Measurements from ENCODE around the gene COMMD1.
"Not testable (repeated sequence)": the region's sequence is repeated elsewhere in the genome, so short reads cannot be mapped to it uniquely, and the experiment has no call there.

The COMMD1 gene

DNA sequence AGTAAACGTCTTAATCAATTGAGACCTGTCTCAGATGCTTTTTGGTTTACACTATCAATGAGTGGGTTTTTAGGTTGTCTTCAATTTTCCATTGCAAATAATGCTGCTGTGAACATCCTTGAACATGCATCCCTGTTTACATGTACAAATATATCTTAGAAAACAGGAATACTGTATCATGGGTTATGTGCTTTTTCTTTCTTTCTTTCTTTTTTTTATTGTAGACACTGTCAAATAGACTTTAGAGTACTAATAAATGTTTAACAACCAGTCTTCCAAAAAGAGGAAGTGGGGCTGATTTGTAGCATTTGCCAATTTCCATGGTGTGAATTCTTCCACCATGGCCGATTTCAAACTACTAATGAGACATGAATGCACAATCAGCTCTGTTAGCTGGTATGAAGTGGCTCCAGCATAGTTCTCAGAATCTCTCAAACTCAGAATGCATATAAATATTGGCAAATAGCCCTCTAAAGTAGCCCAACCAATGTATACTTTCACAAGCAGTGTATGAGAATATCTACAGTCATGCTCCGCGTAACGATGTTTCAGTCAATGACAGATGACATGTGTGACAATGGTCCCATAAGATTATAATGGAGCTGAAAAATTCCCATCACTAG, 240.1 kb downstream of the COMMD1 start:
- peaks cover 6% of the 10 kb centered on the region; the same call in 1 of the 2 replicates for H3K4me1 ChIP-seq (ENCODE audit: control insufficient read depth, insufficient read depth, low read length)
- no peak overlapping the region for H3K4me3 ChIP-seq (ENCODE audit: low read depth, low read length)
- H3K9ac ChIP-seq (ENCODE audit: low read length) = no peak overlapping the region
- H3K36me3 ChIP-seq (ENCODE audit: control insufficient read depth, insufficient read depth, low read length) = no peaks in the 10 kb centered on the region
- H3K27ac ChIP-seq (ENCODE audit: low read depth, low read length) = no peak overlapping the region
- no peaks in the 10 kb centered on the region for H3K9me3 ChIP-seq (ENCODE audit: control insufficient read depth, insufficient read depth, low read depth, low read length)
- H3K27me3 ChIP-seq (ENCODE audit: control insufficient read depth, insufficient read depth, low read length) = no peaks in the 10 kb centered on the region

DNA sequence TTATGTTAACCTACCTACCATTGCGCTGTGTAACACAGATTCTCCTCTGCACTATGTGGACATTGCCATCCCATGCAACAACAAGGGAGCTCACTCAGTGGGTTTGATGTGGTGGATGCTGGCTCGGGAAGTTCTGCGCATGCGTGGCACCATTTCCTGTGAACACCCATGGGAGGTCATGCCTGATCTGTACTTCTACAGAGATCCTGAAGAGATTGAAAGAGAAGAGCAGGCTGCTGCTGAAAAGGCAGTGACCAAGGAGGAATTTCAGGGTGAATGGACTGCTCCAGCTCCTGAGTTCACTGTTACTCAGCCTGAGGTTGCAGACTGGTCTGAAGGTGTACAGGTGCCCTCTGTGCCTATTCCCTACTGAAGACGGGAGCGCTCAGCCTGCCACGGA, 241.3 kb downstream of the COMMD1 start:
- H3K27ac ChIP-seq (ENCODE audit: low read depth, low read length); H3K36me3 ChIP-seq (ENCODE audit: control insufficient read depth, insufficient read depth, low read length); H3K9ac ChIP-seq (ENCODE audit: low read length); H3K27me3 ChIP-seq (ENCODE audit: control insufficient read depth, insufficient read depth, low read length); H3K4me3 ChIP-seq (ENCODE audit: low read depth, low read length); H3K9me3 ChIP-seq (ENCODE audit: control insufficient read depth, insufficient read depth, low read depth, low read length): not testable (repeated sequence)
- H3K4me1 ChIP-seq (ENCODE audit: control insufficient read depth, insufficient read depth, low read length) = peaks cover 16% of the 10 kb centered on the region; the same call in 1 of the 2 replicates

DNA sequence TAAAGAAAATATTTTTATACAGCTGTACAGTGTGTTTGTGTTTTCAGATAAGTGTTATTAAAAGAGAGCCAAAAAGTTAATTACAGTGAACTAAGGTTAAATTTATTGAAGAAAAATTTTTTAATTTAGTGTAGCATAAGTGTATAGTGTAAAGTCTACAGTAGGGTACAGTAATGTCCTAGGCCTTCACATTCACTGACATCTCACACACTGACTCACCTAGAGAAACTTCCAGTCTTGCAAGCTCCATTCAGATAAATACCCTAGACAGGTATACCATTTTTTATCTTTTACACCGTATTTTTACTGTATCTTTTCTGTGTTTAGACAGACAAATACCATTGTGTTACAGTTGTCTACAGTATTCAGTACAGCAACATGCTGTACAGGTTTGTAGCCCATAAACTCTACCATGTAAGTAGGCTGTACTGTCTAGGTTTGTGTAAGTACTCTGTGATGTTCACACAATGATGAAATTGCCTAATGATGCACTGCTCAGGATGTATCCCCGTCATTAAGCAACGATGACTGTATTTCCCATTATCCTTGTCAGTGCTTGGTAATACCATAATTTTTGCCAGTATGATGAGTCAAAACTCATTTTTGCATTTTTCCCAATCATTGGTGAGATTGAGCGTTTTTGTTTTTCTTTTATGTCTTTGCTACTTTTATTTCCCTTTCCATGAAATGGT, 242.3 kb downstream of the COMMD1 start:
- H3K4me3 ChIP-seq (ENCODE audit: low read depth, low read length) = no peak overlapping the region
- H3K9ac ChIP-seq (ENCODE audit: low read length) = no peak overlapping the region
- H3K9me3 ChIP-seq (ENCODE audit: control insufficient read depth, insufficient read depth, low read depth, low read length) = no peaks in the 10 kb centered on the region
- no peaks in the 10 kb centered on the region for H3K36me3 ChIP-seq (ENCODE audit: control insufficient read depth, insufficient read depth, low read length)
- peaks cover 22% of the 10 kb centered on the region for H3K4me1 ChIP-seq (ENCODE audit: control insufficient read depth, insufficient read depth, low read length)
- no peak overlapping the region for H3K27ac ChIP-seq (ENCODE audit: low read depth, low read length)
- H3K27me3 ChIP-seq (ENCODE audit: control insufficient read depth, insufficient read depth, low read length) = no peaks in the 10 kb centered on the region

DNA sequence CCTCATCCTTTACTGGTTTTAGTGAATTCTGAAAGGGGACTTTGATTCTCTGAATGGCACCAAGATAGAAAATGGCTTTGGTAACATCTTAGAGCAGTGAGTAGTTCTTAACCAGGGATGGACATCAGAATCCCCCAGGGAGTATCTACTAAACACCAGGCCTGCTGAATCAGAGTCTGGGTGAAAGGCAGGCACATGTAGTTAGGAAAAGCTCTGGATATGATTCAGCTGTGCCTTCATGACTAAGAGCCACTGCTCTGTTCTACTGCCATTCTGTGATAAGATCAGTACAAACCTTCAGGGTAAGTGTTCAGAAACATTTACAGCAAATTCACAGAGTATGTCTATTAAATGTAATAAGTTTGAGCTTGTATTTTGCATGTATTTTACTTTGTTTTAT, 244.2 kb downstream of the COMMD1 start:
- Histone ChIP-seq H3K27me3 (ENCODE audit: control insufficient read depth, insufficient read depth, low read length) (no peaks in the 10 kb centered on the region), H3K9me3 (ENCODE audit: control insufficient read depth, insufficient read depth, low read depth, low read length) (no peaks in the 10 kb centered on the region), H3K4me3 (ENCODE audit: low read depth, low read length) (no peak overlapping the region), H3K9ac (ENCODE audit: low read length) (no peak overlapping the region), H3K36me3 (ENCODE audit: control insufficient read depth, insufficient read depth, low read length) (no peaks in the 10 kb centered on the region), H3K27ac (ENCODE audit: low read depth, low read length) (no peak overlapping the region), H3K4me1 (ENCODE audit: control insufficient read depth, insufficient read depth, low read length) (peaks cover 19% of the 10 kb centered on the region)

DNA sequence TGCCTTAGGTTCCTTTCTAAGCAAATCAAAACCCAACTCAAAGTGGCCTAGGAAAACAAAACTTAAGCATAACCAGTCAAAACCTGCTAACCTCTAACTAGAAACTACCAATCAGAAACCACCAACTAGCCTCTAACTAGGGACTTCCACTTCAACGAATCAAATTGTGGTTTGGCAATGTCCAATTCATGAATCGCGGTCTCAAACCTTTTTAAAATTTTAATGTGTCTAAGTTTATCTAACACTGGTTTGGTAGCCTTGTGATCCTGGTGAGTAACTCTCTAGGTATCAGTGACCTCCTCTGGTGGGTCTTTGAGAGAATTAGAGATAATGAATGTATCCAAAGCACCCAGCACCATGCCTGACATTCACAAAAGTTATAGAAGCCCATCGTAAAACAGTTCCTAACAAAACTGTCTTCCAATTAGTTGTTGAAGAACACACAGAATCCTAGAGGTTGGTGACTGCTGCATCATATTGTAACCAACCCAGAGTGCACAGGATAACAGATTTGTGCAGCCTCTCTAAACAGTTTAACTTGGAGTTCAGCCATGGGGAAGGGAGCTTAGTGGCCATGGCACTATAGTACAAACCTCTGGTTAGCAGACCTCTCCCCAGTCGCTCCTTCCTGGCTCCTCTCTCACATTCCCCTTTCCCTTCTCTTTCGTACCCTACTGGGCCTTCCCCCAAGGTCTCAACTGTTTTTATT, 245.3 kb downstream of the COMMD1 start:
- no peaks in the 10 kb centered on the region for H3K36me3 ChIP-seq (ENCODE audit: control insufficient read depth, insufficient read depth, low read length)
- H3K4me3 ChIP-seq (ENCODE audit: low read depth, low read length) = no peak overlapping the region
- no peak overlapping the region for H3K9ac ChIP-seq (ENCODE audit: low read length)

DNA sequence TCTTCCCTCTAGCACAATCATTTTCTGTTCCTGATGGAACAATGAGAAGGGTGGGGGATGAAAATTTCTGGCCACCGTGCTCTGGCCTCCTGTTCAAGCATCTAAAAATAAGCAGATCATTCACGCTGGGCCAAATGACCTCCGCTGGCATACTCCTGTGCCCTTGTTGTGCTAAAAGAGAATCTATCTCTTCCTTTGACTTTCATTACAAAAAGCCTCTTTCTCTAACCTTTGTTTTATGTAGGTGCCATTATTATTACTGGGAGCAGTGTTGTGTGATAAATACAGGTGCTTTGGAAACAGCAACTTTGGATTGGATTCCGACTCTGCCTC, 245.8 kb downstream of the COMMD1 start:
- peaks cover 7% of the 10 kb centered on the region; the same call in 1 of the 2 replicates for H3K9me3 ChIP-seq (ENCODE audit: control insufficient read depth, insufficient read depth, low read depth, low read length)
- no peaks in the 10 kb centered on the region for H3K36me3 ChIP-seq (ENCODE audit: control insufficient read depth, insufficient read depth, low read length)
- peak overlapping the region; percentile 12; the same call in 1 of the 2 replicates for H3K27ac ChIP-seq (ENCODE audit: low read depth, low read length)
- H3K4me1 ChIP-seq (ENCODE audit: control insufficient read depth, insufficient read depth, low read length) = peaks cover 17% of the 10 kb centered on the region
- H3K9ac ChIP-seq (ENCODE audit: low read length) = no peak overlapping the region
- no peak overlapping the region for H3K4me3 ChIP-seq (ENCODE audit: low read depth, low read length)
- no peaks in the 10 kb centered on the region for H3K27me3 ChIP-seq (ENCODE audit: control insufficient read depth, insufficient read depth, low read length)

More for the DNA sequence above, 245.3 kb downstream of the COMMD1 start:
- Histone ChIP-seq H3K9me3 (ENCODE audit: control insufficient read depth, insufficient read depth, low read depth, low read length) (peaks cover 7% of the 10 kb centered on the region; the same call in 1 of the 2 replicates), H3K4me1 (ENCODE audit: control insufficient read depth, insufficient read depth, low read length) (peaks cover 17% of the 10 kb centered on the region), H3K27me3 (ENCODE audit: control insufficient read depth, insufficient read depth, low read length) (no peaks in the 10 kb centered on the region), H3K27ac (ENCODE audit: low read depth, low read length) (no peak overlapping the region)

DNA sequence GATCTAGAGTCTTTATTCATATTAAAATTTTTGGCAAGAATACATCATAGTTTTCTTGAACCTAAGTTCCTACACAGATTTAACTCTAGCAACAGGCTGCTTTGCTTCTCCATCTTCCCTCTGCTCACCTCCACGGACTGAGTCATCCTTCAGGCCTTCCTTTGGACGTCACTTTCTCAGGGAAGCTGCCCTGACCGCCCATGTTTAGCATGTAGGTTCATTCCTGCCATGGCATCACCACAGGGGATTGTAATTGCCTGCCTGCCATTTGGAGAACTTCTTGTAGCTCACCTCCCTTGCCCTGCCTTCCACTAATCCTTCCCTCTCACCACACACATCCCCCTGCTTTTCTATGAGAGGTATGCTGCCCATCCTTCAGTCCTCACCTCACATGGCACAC, 246.5 kb downstream of the COMMD1 start:
- H3K4me1 ChIP-seq (ENCODE audit: control insufficient read depth, insufficient read depth, low read length) = peaks cover 22% of the 10 kb centered on the region
- H3K4me3 ChIP-seq (ENCODE audit: low read depth, low read length) = no peak overlapping the region
- H3K36me3 ChIP-seq (ENCODE audit: control insufficient read depth, insufficient read depth, low read length) = no peaks in the 10 kb centered on the region
- no peaks in the 10 kb centered on the region for H3K27me3 ChIP-seq (ENCODE audit: control insufficient read depth, insufficient read depth, low read length)
- H3K9ac ChIP-seq (ENCODE audit: low read length) = no peak overlapping the region
- no peak overlapping the region for H3K27ac ChIP-seq (ENCODE audit: low read depth, low read length)
- H3K9me3 ChIP-seq (ENCODE audit: control insufficient read depth, insufficient read depth, low read depth, low read length) = peaks cover 7% of the 10 kb centered on the region; the same call in 1 of the 2 replicates

DNA sequence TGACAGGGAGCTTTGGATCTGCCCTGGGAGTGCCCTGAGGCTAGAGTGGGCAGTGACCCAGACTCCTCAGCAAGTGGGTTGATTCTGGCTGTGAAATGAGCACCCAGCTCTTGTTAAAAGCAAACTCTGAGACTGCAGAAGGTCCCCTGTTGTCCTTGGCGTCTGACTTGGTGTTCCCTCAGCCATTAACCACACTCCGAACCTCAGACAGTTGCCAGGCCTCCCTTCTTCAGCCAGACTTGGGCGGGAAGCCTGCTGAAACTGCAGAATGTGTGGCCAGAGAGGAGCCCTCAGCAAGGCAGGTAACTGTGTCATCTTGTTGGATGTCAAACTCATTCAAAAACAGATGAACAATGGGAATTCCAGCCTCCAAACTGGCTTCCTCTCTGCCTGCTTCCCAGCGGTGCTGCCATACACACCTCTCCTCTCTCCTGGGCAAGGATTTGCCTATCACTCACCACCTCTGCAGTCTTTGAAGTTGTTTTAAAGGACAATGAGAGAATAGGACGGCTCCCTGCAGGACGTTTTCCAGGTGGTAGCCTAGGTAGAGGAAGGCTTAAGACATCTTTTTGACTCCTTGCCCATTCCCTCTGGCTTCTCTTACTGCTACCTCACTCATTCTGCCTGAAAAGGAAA, 251.5 kb downstream of the COMMD1 start:
- no peaks in the 10 kb centered on the region for H3K27me3 ChIP-seq (ENCODE audit: control insufficient read depth, insufficient read depth, low read length)
- peaks cover 7% of the 10 kb centered on the region; the same call in 1 of the 2 replicates for H3K9me3 ChIP-seq (ENCODE audit: control insufficient read depth, insufficient read depth, low read depth, low read length)
- no peak overlapping the region for H3K27ac ChIP-seq (ENCODE audit: low read depth, low read length)
- peak overlapping the region; percentile 10 for H3K9ac ChIP-seq (ENCODE audit: low read length)
- peaks cover 17% of the 10 kb centered on the region for H3K4me1 ChIP-seq (ENCODE audit: control insufficient read depth, insufficient read depth, low read length)
- no peak overlapping the region for H3K4me3 ChIP-seq (ENCODE audit: low read depth, low read length)
- no peaks in the 10 kb centered on the region for H3K36me3 ChIP-seq (ENCODE audit: control insufficient read depth, insufficient read depth, low read length)

DNA sequence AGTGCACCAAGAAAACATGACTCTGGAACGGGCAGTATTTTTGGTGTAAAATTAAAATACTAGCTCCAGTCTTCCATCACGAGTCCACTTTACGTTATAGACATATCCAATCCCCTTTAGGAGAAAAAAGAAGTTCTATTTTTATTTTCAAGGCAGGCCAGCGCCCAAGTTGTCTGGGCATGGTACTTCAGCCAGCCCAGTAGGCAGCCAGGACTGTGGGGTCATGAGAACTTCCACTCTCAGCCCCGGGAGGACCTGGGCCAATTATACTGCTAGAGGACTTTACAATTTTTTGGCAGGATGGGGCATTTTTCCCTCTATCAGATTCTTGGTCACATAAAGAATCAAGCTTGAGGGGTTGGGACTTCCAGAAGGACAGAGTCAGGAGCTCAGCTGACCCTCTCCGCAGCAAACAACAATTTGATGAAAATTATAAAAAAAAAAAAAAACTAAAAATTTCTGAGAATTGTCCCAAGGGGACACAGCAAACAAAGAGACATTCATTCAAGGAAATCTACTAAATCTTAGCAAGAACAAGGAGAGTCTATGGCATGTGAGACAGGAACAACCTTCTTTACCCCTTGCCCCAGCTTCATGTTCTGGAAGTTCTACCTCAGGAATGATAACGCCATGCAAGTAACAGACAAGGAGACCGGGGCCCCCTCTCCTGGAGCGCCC, 253.1 kb downstream of the COMMD1 start:
- peaks cover 7% of the 10 kb centered on the region; the same call in 1 of the 2 replicates for H3K9me3 ChIP-seq (ENCODE audit: control insufficient read depth, insufficient read depth, low read depth, low read length)
- H3K36me3 ChIP-seq (ENCODE audit: control insufficient read depth, insufficient read depth, low read length) = no peaks in the 10 kb centered on the region
- no peak overlapping the region for H3K27ac ChIP-seq (ENCODE audit: low read depth, low read length)
- no peak overlapping the region for H3K9ac ChIP-seq (ENCODE audit: low read length)
- H3K4me1 ChIP-seq (ENCODE audit: control insufficient read depth, insufficient read depth, low read length) = peaks cover 17% of the 10 kb centered on the region
- no peaks in the 10 kb centered on the region for H3K27me3 ChIP-seq (ENCODE audit: control insufficient read depth, insufficient read depth, low read length)
- H3K4me3 ChIP-seq (ENCODE audit: low read depth, low read length) = no peak overlapping the region

DNA sequence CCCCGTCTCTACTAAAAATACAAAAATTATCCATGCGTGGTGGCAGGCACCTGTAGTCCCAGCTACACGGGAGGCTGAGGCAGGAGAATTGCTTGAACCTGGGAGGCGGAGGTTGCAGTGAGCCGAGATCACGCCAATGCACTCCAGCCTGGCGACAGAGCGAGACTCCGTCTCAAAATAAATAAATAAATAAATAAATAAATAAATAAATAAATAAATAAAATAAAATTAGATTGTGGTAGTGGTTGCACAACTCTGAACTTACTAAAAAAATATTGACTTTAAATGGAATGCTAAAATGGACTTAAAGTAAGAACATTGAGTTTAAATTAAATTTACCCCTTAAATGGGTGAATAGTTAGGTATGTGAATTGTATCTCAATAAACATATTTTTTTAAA, 255.2 kb downstream of the COMMD1 start:
- H3K9me3 ChIP-seq (ENCODE audit: control insufficient read depth, insufficient read depth, low read depth, low read length); H3K36me3 ChIP-seq (ENCODE audit: control insufficient read depth, insufficient read depth, low read length); H3K27ac ChIP-seq (ENCODE audit: low read depth, low read length); H3K27me3 ChIP-seq (ENCODE audit: control insufficient read depth, insufficient read depth, low read length); H3K9ac ChIP-seq (ENCODE audit: low read length); H3K4me3 ChIP-seq (ENCODE audit: low read depth, low read length): not testable (repeated sequence)
- H3K4me1 ChIP-seq (ENCODE audit: control insufficient read depth, insufficient read depth, low read length) = peaks cover 20% of the 10 kb centered on the region

All from HUES6 (cell line).